CD4-positive, alpha-beta T cell (primary cell): ENCODE data around the gene CD6. TPM values are rescaled to one million over a fixed set of nuclear protein-coding genes. Genes with fewer than 3 reads are reported as not detected.

Source experiments
- ATAC-seq: fragments of 200-7000 bp; cut with Tn5 transposase; one replicate; pipeline ENCODE4 v1.10.0; 2022; ENCODE audit warnings: mild to moderate bottlenecking; ENCODE audit not compliant: poor library complexity
- CTCF ChIA-PET: fragments of 350-600 bp; sonication (Branson Sonifier 250); formaldehyde crosslinking; loops from one replicate; lab custom pipeline; 2021; ENCODE audit warnings: antibody characterized with exemption, inconsistent platforms; lab: Charles Lee
- POLR2A ChIA-PET: fragments of 350-600 bp; sonication (Branson Sonifier 250); formaldehyde crosslinking; loops from one replicate; lab custom pipeline; 2021; ENCODE audit warnings: antibody characterized with exemption, inconsistent platforms; lab: Charles Lee
- DNase-seq, 14 experiments: peaks; one replicate each; pipeline ENCODE4 v3.0.0-alpha.2; 2013 to 2020; ENCODE audit warnings: mixed read lengths in 2 of 14
- H3K27ac ChIP-seq, 2 donors: one replicate each; pipeline versions ENCODE4 v1.5.1 to v1.7.0; 2013; ENCODE audit warnings: low read length in 2 of 2, low read depth in 1 of 2, mild to moderate bottlenecking in 1 of 2
- H3K27me3 ChIP-seq, 2 experiments: 1 replicate in 1 of 2; 2 replicates in 1 of 2; pipeline versions ENCODE4 v1.6.1 to v1.7.0; 2013; ENCODE audit warnings: low read length in 2 of 2, control low read depth in 1 of 2, mild to moderate bottlenecking in 1 of 2, moderate library complexity in 1 of 2; ENCODE audit not compliant: insufficient read depth in 2 of 2, control insufficient read depth in 1 of 2
- H3K36me3 ChIP-seq: one replicate; pipeline ENCODE4 v1.6.1; 2013; ENCODE audit warnings: low read length, control low read depth; ENCODE audit not compliant: insufficient read depth
- H3K4me1 ChIP-seq: one replicate; pipeline ENCODE4 v1.6.1; 2013; ENCODE audit warnings: low read length, control low read depth; ENCODE audit not compliant: insufficient read depth
- H3K4me3 ChIP-seq: one replicate; pipeline ENCODE4 v1.5.1; 2013; ENCODE audit warnings: mild to moderate bottlenecking, low read length, moderate library complexity
- H3K9me3 ChIP-seq, 2 experiments: 1 replicate in 1 of 2; 2 replicates in 1 of 2; pipeline versions ENCODE4 v1.6.1 to v1.7.0; 2013; ENCODE audit warnings: low read length in 2 of 2, mild to moderate bottlenecking in 2 of 2, control low read depth in 1 of 2, moderate library complexity in 1 of 2; ENCODE audit not compliant: control insufficient read depth in 1 of 2, insufficient read depth in 1 of 2
- H3K27ac Mint-ChIP-seq: one replicate; pipeline ENCODE4 v1.8.0; 2020; ENCODE audit warnings: mixed read lengths
- H3K27me3 Mint-ChIP-seq: one replicate; pipeline ENCODE4 v1.8.0; 2021; ENCODE audit warnings: mixed read lengths
- H3K36me3 Mint-ChIP-seq: one replicate; pipeline ENCODE4 v1.8.0; 2021; ENCODE audit warnings: low read depth, mixed read lengths
- H3K4me1 Mint-ChIP-seq: one replicate; pipeline ENCODE4 v1.8.0; 2021; ENCODE audit warnings: low read depth, mixed read lengths
- H3K4me3 Mint-ChIP-seq: one replicate; pipeline ENCODE4 v1.8.0; 2020; ENCODE audit warnings: mild to moderate bottlenecking, mixed read lengths
- H3K9me3 Mint-ChIP-seq: one replicate; pipeline ENCODE4 v1.8.0; 2020; ENCODE audit warnings: mixed read lengths
- CTCF ChIP-seq: fragments of 200-600 bp; IDR thresholded peaks from one replicate; pipeline ENCODE4 v1.8.0; 2022; ENCODE audit warnings: antibody characterized with exemption, mild to moderate bottlenecking
- intact Hi-C, 2 experiments: fragments of 100-400 bp; cut with DNase I in 1 of 2; cut with micrococcal nuclease in 1 of 2; formaldehyde crosslinking; loops; one replicate each; pipeline versions ENCODE4 v1.15.1 to v1.9.0; 2023 to 2025; cut with DNase I, micrococcal nuclease
- total RNA-seq, 174 experiments: library from RNA in 2 of 174; stranded (reverse) in 2 of 174; gene quantifications; one replicate each; pipeline ENCODE4 v1.2.3 and lab custom pipeline; 2021 to 2026

Gene CD6
- total RNA-seq, 2 experiments from 2014 or later: 814 to 827 TPM

GRCh38 chr11:60953781-60954180 lies 17.7 kb upstream of the CD6 start:
- intact Hi-C loops: loop anchor here in 1 of 2 experiments (5.0 kb wide), 1 partner anchor 36 kb away; no protein-coding TSS in a partner anchor
- H3K4me3 ChIP-seq: no peak overlapping the region
- DNase-seq (peak in 4 of 14 experiments; percentile 10 to 75 (median 42)), ATAC-seq (no peak)
- no peaks in the 10 kb centered on the region for H3K36me3 ChIP-seq
- Mint-ChIP-seq H3K4me1 (peaks cover 35% of the 10 kb centered on the region), H3K9me3 (no peaks in the 10 kb centered on the region), H3K27me3 (peaks cover 8% of the 10 kb centered on the region), H3K36me3 (no peaks in the 10 kb centered on the region), H3K4me3 (no peak overlapping the region), H3K27ac (peak overlapping the region; percentile 79)
- TF ChIP-seq CTCF: no peak
- ChIA-PET CTCF (interaction anchor here (0.7 to 1.6 kb wide), 3 partner anchors 16 to 327 kb away, joined by 3 to 6 read pairs (median 4); no protein-coding TSS in a partner anchor), POLR2A (interaction anchor here (0.6 kb wide), 1 partner anchor 25 kb away, joined by 3 read pairs; no protein-coding TSS in a partner anchor)
- no peaks in the 10 kb centered on the region for H3K9me3 ChIP-seq
- peaks cover 29% of the 10 kb centered on the region for H3K4me1 ChIP-seq
- H3K27ac ChIP-seq: peak overlapping the region in 1 of 2 donors; percentile 22
- H3K27me3 ChIP-seq: peaks cover 0 to 11% of the 10 kb centered on the region in 2 experiments

- Histone ChIP-seq H3K4me1 (peaks cover 29% of the 10 kb centered on the region), H3K9me3 (no peaks in the 10 kb centered on the region), H3K27ac (no peak overlapping the region), H3K27me3 (peaks cover 0 to 9% of the 10 kb centered on the region in 2 experiments), H3K4me3 (no peak overlapping the region), H3K36me3 (no peaks in the 10 kb centered on the region)
- no peak for ATAC-seq
- peak in 3 of 14 experiments; percentile 9 to 68 (median 58) for DNase-seq
- H3K9me3 Mint-ChIP-seq: no peaks in the 10 kb centered on the region
- H3K4me1 Mint-ChIP-seq: peaks cover 35% of the 10 kb centered on the region
- no peak overlapping the region for H3K4me3 Mint-ChIP-seq
- TF ChIP-seq CTCF: no peak
- H3K27ac Mint-ChIP-seq: no peak overlapping the region
- intact Hi-C loops: loop anchor here in 1 of 2 experiments (5.0 kb wide), 1 partner anchor 37 kb away; no protein-coding TSS in a partner anchor
- peaks cover 8% of the 10 kb centered on the region for H3K27me3 Mint-ChIP-seq
- no peaks in the 10 kb centered on the region for H3K36me3 Mint-ChIP-seq
- ChIA-PET CTCF (interaction anchor here (1.6 kb wide), 1 partner anchor 16 kb away, joined by 4 read pairs; no protein-coding TSS in a partner anchor), POLR2A (no interaction called here)
These were observed 17.1 kb upstream of the CD6 start for GRCh38 chr11:60954421-60954820.

GRCh38 chr11:60955571-60955970 lies 15.9 kb upstream of the CD6 start:
- Histone ChIP-seq H3K4me3 (no peak overlapping the region), H3K27ac (no peak overlapping the region), H3K9me3 (no peaks in the 10 kb centered on the region), H3K4me1 (peaks cover 22% of the 10 kb centered on the region), H3K27me3 (peaks cover 0 to 6% of the 10 kb centered on the region in 2 experiments), H3K36me3 (no peaks in the 10 kb centered on the region)
- TF ChIP-seq CTCF: no peak
- H3K4me3 Mint-ChIP-seq: no peak overlapping the region
- ChIA-PET POLR2A (interaction anchor here (0.9 to 1.5 kb wide), 2 partner anchors 22 to 406 kb away, joined by 3 to 4 read pairs; partner anchors contain the start of genes CYB561A3 and TMEM138), CTCF (no interaction called here)
- peaks cover 30% of the 10 kb centered on the region for H3K4me1 Mint-ChIP-seq
- no peaks in the 10 kb centered on the region for H3K36me3 Mint-ChIP-seq
- peak; percentile 8 for ATAC-seq
- H3K9me3 Mint-ChIP-seq: no peaks in the 10 kb centered on the region
- intact Hi-C loops: no loop called here
- no peak overlapping the region for H3K27ac Mint-ChIP-seq
- peaks cover 4% of the 10 kb centered on the region for H3K27me3 Mint-ChIP-seq
- DNase-seq: peak in 4 of 14 experiments; percentile 13 to 55 (median 29)
